Left lung (tissue), 10 donors: ENCODE data around the gene APMAP. TPM values are rescaled to one million over a fixed set of nuclear protein-coding genes. Genes with fewer than 3 reads are reported as not detected.

ENCODE experiments used
- ATAC-seq: fragments of 200-7000 bp; cut with Tn5 transposase; one replicate; pipeline ENCODE4 v1.9.1; 2020; ENCODE audit warnings: moderate library complexity
- DNase-seq, 4 donors: peaks; one replicate each; pipeline ENCODE4 v3.0.0-alpha.2; 2013 to 2020
- H3K27ac ChIP-seq, 2 donors: fragments of 200-600 bp; sonication (generic) in 1 of 2; one replicate each; pipeline versions ENCODE4 v1.5.0 to v1.8.0; 2020 to 2021
- H3K27me3 ChIP-seq, 2 donors: fragments of 200-600 bp; sonication (generic) in 1 of 2; one replicate each; pipeline versions ENCODE4 v1.5.0 to v1.8.0; 2020 to 2021
- H3K36me3 ChIP-seq, 2 donors: fragments of 200-600 bp; sonication (generic) in 1 of 2; one replicate each; pipeline versions ENCODE4 v1.5.0 to v1.8.0; 2020 to 2021
- H3K4me1 ChIP-seq, 2 donors: fragments of 200-600 bp; one replicate each; pipeline ENCODE4 v1.8.0; 2021
- H3K4me3 ChIP-seq, 2 donors: fragments of 200-600 bp; sonication (generic) in 1 of 2; one replicate each; pipeline versions ENCODE4 v1.5.0 to v1.8.0; 2020 to 2021; ENCODE audit warnings: mild to moderate bottlenecking in 1 of 2
- H3K9me3 ChIP-seq, 2 donors: fragments of 200-600 bp; sonication (generic) in 1 of 2; one replicate each; pipeline versions ENCODE4 v1.5.0 to v1.8.0; 2020 to 2021
- CTCF ChIP-seq, 2 donors: fragments of 200-600 bp; sonication (generic) in 1 of 2; IDR thresholded peaks; one replicate each; pipeline versions ENCODE4 v1.5.0 to v1.8.0; 2021; ENCODE audit warnings: antibody characterized with exemption in 2 of 2
- intact Hi-C, 2 donors: fragments of 100-400 bp; cut with DNase I; formaldehyde crosslinking; loops; one replicate each; pipeline versions ENCODE4 v1.11.2 to v1.14.2; 2022
- polyA plus RNA-seq, 6 donors: library from polyadenylated mRNA; unstranded; fragments of 120-200 nt; gene quantifications; one replicate each; pipeline ENCODE4 v1.2.1, GENCODE V29; 2013; ENCODE audit not compliant: insufficient read length in 6 of 6
- total RNA-seq, 2 donors: library from RNA; stranded (reverse); fragmentation: NEBNext Ultra II Directional; extraction: Animal tissue kit (Norgen Biotek cat#: 25700); gene quantifications; one replicate each; pipeline ENCODE4 v1.2.1, GENCODE V29; 2021
- donor health status: DM: no; HTN: yes; CAD: no.
- donor health status: DM: no; HTN: no; CAD: no.

APMAP gene
- total and polyA plus RNA-seq, 8 donors = 76.2 to 90.2 (median 83.1) TPM

GRCh38 chr20:24980291-24981053, 12.1 kb downstream of the APMAP start:
- Histone ChIP-seq H3K27me3 (no peaks in the 10 kb centered on the region), H3K27ac (peak overlapping the region in 1 of 2 donors; percentile 96), H3K4me1 (peaks cover 0 to 52% of the 10 kb centered on the region in 2 donors), H3K9me3 (peaks cover 0 to 4% of the 10 kb centered on the region in 2 donors), H3K4me3 (no peak overlapping the region), H3K36me3 (peaks cover 0 to 60% of the 10 kb centered on the region in 2 donors)
- intact Hi-C loops = no loop called here
- ATAC-seq = no peak
- no peak for TF ChIP-seq CTCF (IDR thresholded peaks at IDR 0.05)
- DNase-seq = peak in 1 of 4 donors; percentile 83

GRCh38 chr20:24979036-24979960, 13.3 kb downstream of the APMAP start:
- intact Hi-C loops = no loop called here
- no peak overlapping the region for H3K4me3 ChIP-seq
- TF ChIP-seq CTCF (IDR thresholded peaks at IDR 0.05) = no peak
- H3K9me3 ChIP-seq = peaks cover 0 to 4% of the 10 kb centered on the region in 2 donors
- DNase-seq = no peak
- H3K27me3 ChIP-seq = no peaks in the 10 kb centered on the region
- no peak for ATAC-seq
- H3K27ac ChIP-seq = peak overlapping the region in 1 of 2 donors; percentile 96
- peaks cover 0 to 42% of the 10 kb centered on the region in 2 donors for H3K4me1 ChIP-seq
- peaks cover 0 to 60% of the 10 kb centered on the region in 2 donors for H3K36me3 ChIP-seq

- intact Hi-C loops = no loop called here
Observed at GRCh38 chr20:24978513-24978912, 14.0 kb downstream of the APMAP start.

GRCh38 chr20:24977797-24978196, 14.8 kb downstream of the APMAP start:
- H3K27ac ChIP-seq = no peak overlapping the region
- no peak for ATAC-seq
- intact Hi-C loops = no loop called here
- H3K27me3 ChIP-seq = no peaks in the 10 kb centered on the region
- TF ChIP-seq CTCF (IDR thresholded peaks at IDR 0.05) = no peak
- H3K4me1 ChIP-seq = peaks cover 0 to 34% of the 10 kb centered on the region in 2 donors
- H3K4me3 ChIP-seq = no peak overlapping the region
- H3K9me3 ChIP-seq = peaks cover 0 to 4% of the 10 kb centered on the region in 2 donors
- peaks cover 0 to 71% of the 10 kb centered on the region in 2 donors for H3K36me3 ChIP-seq
- DNase-seq = no peak

More at GRCh38 chr20:24978513-24978912, 14.0 kb downstream of the APMAP start:
- Histone ChIP-seq H3K27me3 (no peaks in the 10 kb centered on the region), H3K27ac (no peak overlapping the region), H3K4me1 (peaks cover 0 to 41% of the 10 kb centered on the region in 2 donors), H3K36me3 (peaks cover 0 to 68% of the 10 kb centered on the region in 2 donors), H3K4me3 (no peak overlapping the region), H3K9me3 (peaks cover 0 to 4% of the 10 kb centered on the region in 2 donors)
- TF ChIP-seq CTCF (IDR thresholded peaks at IDR 0.05) = no peak
- DNase-seq (no peak), ATAC-seq (no peak)

GRCh38 chr20:24977336-24977735, 15.2 kb downstream of the APMAP start:
- H3K4me1 ChIP-seq = peaks cover 0 to 31% of the 10 kb centered on the region in 2 donors
- intact Hi-C loops = no loop called here
- no peak for DNase-seq
- no peak overlapping the region for H3K27ac ChIP-seq
- peaks cover 0 to 4% of the 10 kb centered on the region in 2 donors for H3K9me3 ChIP-seq
- no peak for ATAC-seq
- H3K27me3 ChIP-seq = no peaks in the 10 kb centered on the region
- H3K4me3 ChIP-seq = no peak overlapping the region
- TF ChIP-seq CTCF (IDR thresholded peaks at IDR 0.05) = no peak
- peaks cover 0 to 71% of the 10 kb centered on the region in 2 donors for H3K36me3 ChIP-seq
